ENCODE results near the gene COL4A4. TPM values are rescaled to one million over a fixed set of nuclear protein-coding genes. Genes with fewer than 3 reads are reported as not detected.
"Not testable (repeated sequence)": the region's sequence is repeated elsewhere in the genome, so short reads cannot be mapped to it uniquely, and the experiment has no call there.

The COL4A4 gene
- total and polyA plus RNA-seq, 2 donors (not counting 3 experiments of a cell fraction or from before 2014, with no cell fraction given) = not detected

DNA sequence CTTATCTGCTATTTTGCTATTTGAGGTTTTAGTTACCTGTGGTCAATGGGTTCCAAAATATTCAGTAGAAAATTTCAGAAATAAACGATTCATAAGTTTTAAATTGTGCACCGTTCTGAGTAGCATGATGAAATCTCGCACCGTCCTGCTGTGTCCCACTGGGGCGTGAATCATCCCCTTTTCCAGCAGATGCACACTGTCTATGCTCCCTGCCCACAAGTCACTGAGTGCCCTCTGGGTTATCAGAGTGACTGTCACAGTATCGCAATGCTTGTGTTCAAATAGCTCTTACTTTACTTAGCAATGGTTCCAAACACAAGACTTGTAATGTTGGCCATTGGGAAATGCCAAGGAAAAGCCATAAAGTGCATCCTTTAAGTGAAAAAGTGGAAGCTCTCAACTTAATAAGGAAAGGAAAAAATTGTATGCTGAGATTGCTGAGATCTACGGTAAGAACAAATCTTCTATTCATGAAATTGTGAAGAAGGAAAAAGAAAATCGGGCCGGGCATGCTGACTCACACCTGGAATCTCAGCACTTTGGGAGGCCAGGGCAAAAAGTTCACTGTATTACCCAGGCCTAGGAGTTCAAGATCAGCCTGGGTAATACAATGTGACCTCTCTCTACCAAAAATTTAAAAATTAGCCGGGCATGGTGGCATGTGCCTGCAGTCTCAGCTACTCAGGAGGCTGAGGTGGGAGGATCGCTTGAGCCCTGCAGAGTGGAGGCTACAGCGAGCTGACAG lies 13.8 kb upstream of the COL4A4 start:
- DNase-seq (ENCODE audit: low read depth, low spot score) (no peak), FAIRE-seq (no peak)
- no peak overlapping the region for H3K4me2 ChIP-seq (ENCODE audit: insufficient read depth, low read length)
- H3K4me3 ChIP-seq (replicated peaks in 1 of 3; ENCODE audit: insufficient read depth in 1 of 3, low read depth in 1 of 3, low read length in 3 of 3) = no peak overlapping the region
- intact Hi-C loops (cut with micrococcal nuclease) (no loop called here), dilution Hi-C loops (cut with MboI; ENCODE audit: extremely low pct_ligation_motif_present, low sequenced_read_pairs) (no loop called here)
- no peak for TF ChIP-seq JUN (IDR thresholded peaks at IDR 0.05; ENCODE audit: borderline replicate concordance, insufficient read depth, insufficient read length, low read depth)
- TF ChIP-seq, protein P1, sequence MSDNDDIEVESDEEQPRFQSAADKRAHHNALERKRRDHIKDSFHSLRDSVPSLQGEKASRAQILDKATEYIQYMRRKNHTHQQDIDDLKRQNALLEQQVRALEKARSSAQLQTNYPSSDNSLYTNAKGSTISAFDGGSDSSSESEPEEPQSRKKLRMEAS (IDR thresholded peaks at IDR 0.05; ENCODE audit: insufficient read depth, insufficient read length) = no peak
- no peak for TF ChIP-seq EZH2 (IDR thresholded peaks at IDR 0.05; ENCODE audit: borderline replicate concordance, low read depth, low read length, severe bottlenecking)
- no peak for TF ChIP-seq MYC (IDR thresholded peaks at IDR 0.05; ENCODE audit: low read depth, low read length)
- TF ChIP-seq GATA2 (IDR thresholded peaks at IDR 0.05; ENCODE audit: insufficient read depth, insufficient read length, low read depth, low read length) = no peak
- TF ChIP-seq CTCF (IDR thresholded peaks at IDR 0.05; ENCODE audit: extremely low read depth in 1 of 2, insufficient read depth in 1 of 2, low read depth in 1 of 2, low read length in 2 of 2) = no peak
- TF ChIP-seq POLR2A (IDR thresholded peaks at IDR 0.05; ENCODE audit: low read depth, low read length) = no peak
- no peak for TF ChIP-seq POLR2AphosphoS5 (IDR thresholded peaks at IDR 0.05; ENCODE audit: insufficient read depth, low read depth, low read length)
- no peak for TF ChIP-seq FOS (IDR thresholded peaks at IDR 0.05; ENCODE audit: borderline replicate concordance, insufficient read depth, low read length)
- ChIA-PET POLR2A (no interaction called here), CTCF (interaction anchor here (0.7 kb wide), 1 partner anchor 123 kb away, joined by 3 read pairs; no protein-coding TSS in a partner anchor)
- no peaks in the 10 kb centered on the region for H3K36me3 ChIP-seq (ENCODE audit: control insufficient read depth in 2 of 2, extremely low read depth in 1 of 2, insufficient read depth in 2 of 2, low read length in 2 of 2)
- no peak overlapping the region for H3K9ac ChIP-seq (replicated peaks; ENCODE audit: extremely low read depth, insufficient read depth, low read length)
- no peaks in the 10 kb centered on the region for H3K79me2 ChIP-seq (ENCODE audit: control insufficient read depth, insufficient read depth, low read length)
- H3K27me3 ChIP-seq (ENCODE audit: control insufficient read depth in 2 of 2, insufficient read depth in 2 of 2, low read length in 2 of 2) = no peaks in the 10 kb centered on the region
- H3K9me1 ChIP-seq (replicated peaks; ENCODE audit: control insufficient read depth, extremely low read depth, insufficient read depth, low read length) = no peaks in the 10 kb centered on the region
- H3K27ac ChIP-seq (ENCODE audit: insufficient read depth, low read depth, low read length) = no peak overlapping the region
- no peak overlapping the region for H2AFZ ChIP-seq (ENCODE audit: low read depth, low read length)
- no TSS peak for BruUV-seq (replicated peaks)
- no peaks in the 10 kb centered on the region for H3K4me1 ChIP-seq (ENCODE audit: control insufficient read depth, extremely low read depth, insufficient read depth, low read length)
- H3K9me3 ChIP-seq (replicated peaks; ENCODE audit: control insufficient read depth, insufficient read depth, low read length) = no peaks in the 10 kb centered on the region
- H4K20me1 ChIP-seq (replicated peaks; ENCODE audit: control insufficient read depth, extremely low read depth, insufficient read depth, low read length) = no peaks in the 10 kb centered on the region

GRCh38 chr2:227171779-227172178 lies 7.8 kb upstream of the COL4A4 start:
- H3K4me1 ChIP-seq (ENCODE audit: control insufficient read depth, extremely low read depth, insufficient read depth, low read length); dilution Hi-C loops (cut with MboI; ENCODE audit: extremely low pct_ligation_motif_present, low sequenced_read_pairs); H2AFZ ChIP-seq (ENCODE audit: low read depth, low read length); H3K9me3 ChIP-seq (replicated peaks; ENCODE audit: control insufficient read depth, insufficient read depth, low read length); H3K9ac ChIP-seq (replicated peaks; ENCODE audit: extremely low read depth, insufficient read depth, low read length); H3K9me1 ChIP-seq (replicated peaks; ENCODE audit: control insufficient read depth, extremely low read depth, insufficient read depth, low read length); H3K4me3 ChIP-seq (replicated peaks in 1 of 3; ENCODE audit: insufficient read depth in 1 of 3, low read depth in 1 of 3, low read length in 3 of 3); CTCF ChIA-PET; DNase-seq (ENCODE audit: low read depth, low spot score); H3K4me2 ChIP-seq (ENCODE audit: insufficient read depth, low read length); H3K79me2 ChIP-seq (ENCODE audit: control insufficient read depth, insufficient read depth, low read length); H3K36me3 ChIP-seq (ENCODE audit: control insufficient read depth in 2 of 2, extremely low read depth in 1 of 2, insufficient read depth in 2 of 2, low read length in 2 of 2); POLR2A ChIA-PET; intact Hi-C loops (cut with micrococcal nuclease); H4K20me1 ChIP-seq (replicated peaks; ENCODE audit: control insufficient read depth, extremely low read depth, insufficient read depth, low read length); BruUV-seq (replicated peaks); H3K27ac ChIP-seq (ENCODE audit: insufficient read depth, low read depth, low read length); FAIRE-seq; H3K27me3 ChIP-seq (ENCODE audit: control insufficient read depth in 2 of 2, insufficient read depth in 2 of 2, low read length in 2 of 2): not testable (repeated sequence)
